Glutamatergic neuron (in vitro differentiated cells): Measurements from ENCODE around the gene ARHGEF39. TPM values are rescaled to one million over a fixed set of nuclear protein-coding genes. Genes with fewer than 3 reads are reported as not detected.

Experiments used
- DNase-seq: peaks from one replicate; pipeline ENCODE4 v3.0.0; 2022
- H3K27ac Mint-ChIP-seq: one replicate; pipeline ENCODE4 v1.8.0; 2020; ENCODE audit warnings: mild to moderate bottlenecking, mixed read lengths, inconsistent platforms; ENCODE audit not compliant: unreplicated experiment
- H3K27me3 Mint-ChIP-seq: one replicate; pipeline ENCODE4 v1.8.0; 2020; ENCODE audit warnings: mild to moderate bottlenecking, moderate library complexity, mixed read lengths, inconsistent platforms; ENCODE audit not compliant: unreplicated experiment
- H3K36me3 Mint-ChIP-seq: one replicate; pipeline ENCODE4 v1.8.0; 2020; ENCODE audit warnings: mild to moderate bottlenecking, mixed read lengths, inconsistent platforms; ENCODE audit not compliant: unreplicated experiment
- H3K4me1 Mint-ChIP-seq: one replicate; pipeline ENCODE4 v1.8.0; 2020; ENCODE audit warnings: mild to moderate bottlenecking, low read depth, mixed read lengths, inconsistent platforms; ENCODE audit not compliant: unreplicated experiment
- H3K4me3 Mint-ChIP-seq: one replicate; pipeline ENCODE4 v1.8.0; 2020; ENCODE audit warnings: mild to moderate bottlenecking, mixed read lengths, inconsistent platforms; ENCODE audit not compliant: unreplicated experiment
- H3K9me3 Mint-ChIP-seq: one replicate; pipeline ENCODE4 v1.8.0; 2020; ENCODE audit warnings: mild to moderate bottlenecking, moderate library complexity, mixed read lengths, inconsistent platforms; ENCODE audit not compliant: unreplicated experiment
- CTCF ChIP-seq: fragments of 200-600 bp; sonication (generic); IDR thresholded peaks from one replicate; pipeline ENCODE4 v1.5.0; 2021; ENCODE audit not compliant: partially characterized antibody, unreplicated experiment
- total RNA-seq: library from RNA; stranded (reverse); fragmentation: NEBNext Ultra II Directional; extraction: Animal tissue kit (Norgen Biotek cat#: 25700); gene quantifications from one replicate; pipeline ENCODE4 v1.2.1, GENCODE V29; 2021; ENCODE audit not compliant: unreplicated experiment

Gene ARHGEF39
- total RNA-seq, 1 donor from 2014 or later: 2.6 TPM

GRCh38 chr9:35711501-35712428, 46.8 kb upstream of the ARHGEF39 start:
- TF ChIP-seq CTCF: no peak
- H3K4me1 Mint-ChIP-seq: no peaks in the 10 kb centered on the region
- no peak overlapping the region for H3K4me3 Mint-ChIP-seq
- peaks cover 4% of the 10 kb centered on the region for H3K27me3 Mint-ChIP-seq
- DNase-seq: no peak
- no peaks in the 10 kb centered on the region for H3K9me3 Mint-ChIP-seq
- H3K36me3 Mint-ChIP-seq: peaks cover 12% of the 10 kb centered on the region
- no peak overlapping the region for H3K27ac Mint-ChIP-seq

GRCh38 chr9:35710818-35711500, 46.0 kb upstream of the ARHGEF39 start:
- H3K36me3 Mint-ChIP-seq: peaks cover 12% of the 10 kb centered on the region
- H3K4me1 Mint-ChIP-seq: no peaks in the 10 kb centered on the region
- H3K4me3 Mint-ChIP-seq: no peak overlapping the region
- H3K27ac Mint-ChIP-seq: no peak overlapping the region
- peaks cover 4% of the 10 kb centered on the region for H3K27me3 Mint-ChIP-seq
- DNase-seq: no peak
- no peak for TF ChIP-seq CTCF
- no peaks in the 10 kb centered on the region for H3K9me3 Mint-ChIP-seq

GRCh38 chr9:35708146-35708545, 43.2 kb upstream of the ARHGEF39 start:
- TF ChIP-seq CTCF: no peak
- Mint-ChIP-seq H3K27me3 (peaks cover 2% of the 10 kb centered on the region), H3K36me3 (peaks cover 12% of the 10 kb centered on the region), H3K4me3 (no peak overlapping the region), H3K9me3 (no peaks in the 10 kb centered on the region), H3K27ac (no peak overlapping the region), H3K4me1 (no peaks in the 10 kb centered on the region)
- DNase-seq: no peak

- peaks cover 12% of the 10 kb centered on the region for H3K36me3 Mint-ChIP-seq
- DNase-seq: no peak
- TF ChIP-seq CTCF: no peak
- H3K4me3 Mint-ChIP-seq: no peak overlapping the region
- H3K27ac Mint-ChIP-seq: no peak overlapping the region
- peaks cover 2% of the 10 kb centered on the region for H3K27me3 Mint-ChIP-seq
- H3K4me1 Mint-ChIP-seq: no peaks in the 10 kb centered on the region
- no peaks in the 10 kb centered on the region for H3K9me3 Mint-ChIP-seq
These were observed 42.0 kb upstream of the ARHGEF39 start for GRCh38 chr9:35706951-35707350.

- TF ChIP-seq CTCF: no peak
- no peak overlapping the region for H3K4me3 Mint-ChIP-seq
- H3K4me1 Mint-ChIP-seq: no peaks in the 10 kb centered on the region
- H3K27ac Mint-ChIP-seq: no peak overlapping the region
- H3K36me3 Mint-ChIP-seq: peaks cover 12% of the 10 kb centered on the region
- peaks cover 2% of the 10 kb centered on the region for H3K27me3 Mint-ChIP-seq
- no peaks in the 10 kb centered on the region for H3K9me3 Mint-ChIP-seq
- DNase-seq: no peak
These were observed 40.9 kb upstream of the ARHGEF39 start for GRCh38 chr9:35705836-35706430.
